Neural cell (in vitro differentiated cells): ENCODE measurements around the gene TLE3. TPM values are rescaled to one million over a fixed set of nuclear protein-coding genes. Genes with fewer than 3 reads are reported as not detected.

ENCODE experiments used
- H2AFZ ChIP-seq: fragments of 200-600, 300-800 bp; sonication (generic), shearing (Covaris generic); 2 replicates; pipeline ENCODE4 v1.6.0; 2014; ENCODE audit warnings: low read depth, mild to moderate bottlenecking, antibody characterized with exemption, low read length, moderate library complexity
- H3F3A ChIP-seq: fragments of 200-600 bp; shearing (Covaris generic); 2 replicates; pipeline ENCODE4 v1.6.1; 2016; ENCODE audit warnings: mild to moderate bottlenecking, moderate library complexity, mixed read lengths, antibody characterized with exemption, low read length; ENCODE audit not compliant: insufficient read depth, poor library complexity, severe bottlenecking
- H3K27ac ChIP-seq: fragments of 200-600, 300-800 bp; sonication (generic), shearing (Covaris generic); 2 replicates; pipeline ENCODE4 v1.5.1; 2014; ENCODE audit warnings: mild to moderate bottlenecking, low read length, moderate library complexity
- H3K27me3 ChIP-seq: fragments of 300-800, 200-600 bp; sonication (generic), shearing (Covaris generic); 2 replicates; pipeline ENCODE4 v1.6.0; 2014; ENCODE audit warnings: mild to moderate bottlenecking, low read depth, low read length, moderate library complexity; ENCODE audit not compliant: insufficient read depth
- H3K36me3 ChIP-seq: fragments of 300-800, 200-600 bp; sonication (generic), shearing (Covaris generic); 2 replicates; pipeline ENCODE4 v1.5.1; 2014; ENCODE audit warnings: mild to moderate bottlenecking, antibody characterized with exemption, low read length, moderate library complexity; ENCODE audit not compliant: insufficient read depth
- H3K4me2 ChIP-seq: fragments of 300-800, 200-600 bp; sonication (generic), shearing (Covaris generic); 2 replicates; pipeline ENCODE4 v1.6.0; 2014; ENCODE audit warnings: mild to moderate bottlenecking, low read length
- H3K4me3 ChIP-seq: fragments of 300-800, 200-600 bp; sonication (generic), shearing (Covaris generic); 2 replicates; pipeline ENCODE4 v1.5.1; 2014; ENCODE audit warnings: mild to moderate bottlenecking, low read length, moderate library complexity
- H3K79me2 ChIP-seq: fragments of 200-600 bp; shearing (Covaris generic); replicated peaks from 2 replicates; pipeline ENCODE4 v1.6.0; 2014; ENCODE audit warnings: mild to moderate bottlenecking, low read length, moderate library complexity; ENCODE audit not compliant: insufficient read depth
- H3K9ac ChIP-seq: fragments of 300-800, 200-600 bp; sonication (generic), shearing (Covaris generic); 2 replicates; pipeline ENCODE4 v1.6.1; 2016; ENCODE audit warnings: mild to moderate bottlenecking, low read length, mixed read lengths
- H3K9me2 ChIP-seq: fragments of 200-600 bp; shearing (Covaris generic); 2 replicates; pipeline ENCODE4 v1.6.1; 2016; ENCODE audit warnings: mild to moderate bottlenecking, low read length, mixed read lengths; ENCODE audit not compliant: insufficient read depth
- H3K9me3 ChIP-seq: fragments of 200-600, 300-800 bp; sonication (generic), shearing (Covaris generic); 2 replicates; pipeline ENCODE4 v1.6.1; 2016; ENCODE audit warnings: mild to moderate bottlenecking, mixed run types, low read length, moderate library complexity, mixed read lengths
- H4K20me1 ChIP-seq: fragments of 200-600 bp; shearing (Covaris generic); 2 replicates; pipeline ENCODE4 v1.6.1; 2016; ENCODE audit warnings: mild to moderate bottlenecking, mixed run types; ENCODE audit not compliant: insufficient read depth
- EP300 ChIP-seq: fragments of 450-650 bp; conservative IDR thresholded peaks from 2 replicates; pipeline ENCODE4 v1.6.1; 2014; ENCODE audit warnings: antibody characterized with exemption, mild to moderate bottlenecking, moderate library complexity; ENCODE audit not compliant: poor library complexity, severe bottlenecking
- EZH2 ChIP-seq: fragments of 200-600, 300-800 bp; shearing (Covaris generic), sonication (generic); IDR thresholded peaks from 2 replicates; pipeline ENCODE4 v1.6.1; 2014; ENCODE audit warnings: antibody characterized with exemption, low read length, borderline replicate concordance, mild to moderate bottlenecking; ENCODE audit not compliant: insufficient read depth, poor library complexity, severe bottlenecking
- MXI1 ChIP-seq: fragments of 450-650 bp; conservative IDR thresholded peaks from 2 replicates; pipeline ENCODE4 v1.6.1; 2014; ENCODE audit warnings: antibody characterized with exemption, mild to moderate bottlenecking; ENCODE audit not compliant: poor library complexity, severe bottlenecking
- POLR2AphosphoS5 ChIP-seq: IDR thresholded peaks from 2 replicates; pipeline ENCODE4 v1.6.1; 2012
- RAD21 ChIP-seq: fragments of 450-650 bp; conservative IDR thresholded peaks from 2 replicates; pipeline ENCODE4 v1.6.1; 2014; ENCODE audit warnings: antibody characterized with exemption, mild to moderate bottlenecking, moderate library complexity
- SMC3 ChIP-seq: fragments of 450-650 bp; conservative IDR thresholded peaks from 2 replicates; pipeline ENCODE4 v1.6.1; 2014; ENCODE audit warnings: antibody characterized with exemption, mild to moderate bottlenecking, moderate library complexity; ENCODE audit not compliant: poor library complexity
- TAF1 ChIP-seq: IDR thresholded peaks from 2 replicates; pipeline ENCODE4 v1.6.1; 2012; ENCODE audit warnings: low read depth
- polyA plus RNA-seq: library from polyadenylated mRNA; depleted of rRNA; stranded (reverse); fragments of >200 nt; gene quantifications from 2 replicates; pipeline ENCODE4 v1.2.3, GENCODE V29; 2014
- TF ChIP-seq, protein P1 (sequence below): IDR thresholded peaks from 2 replicates; pipeline ENCODE4 v1.6.1; 2012; ENCODE audit warnings: borderline replicate concordance
- TF ChIP-seq, protein P2 (sequence below): fragments of 450-650 bp; IDR thresholded peaks from 2 replicates; pipeline ENCODE4 v1.5.1; 2014; ENCODE audit warnings: antibody characterized with exemption, mild to moderate bottlenecking, moderate library complexity; ENCODE audit not compliant: poor library complexity, severe bottlenecking

The TLE3 gene
- polyA plus RNA-seq, 1 donor from 2014 or later = 27.6 TPM

- Histone ChIP-seq H3K4me3 (peak overlapping the region; percentile 92), H3K9me2 (no peaks in the 10 kb centered on the region), H3K9ac (peak overlapping the region; percentile 74), H3K36me3 (no peaks in the 10 kb centered on the region), H3K27me3 (peaks cover 38% of the 10 kb centered on the region), H2AFZ (no peak overlapping the region), H3F3A (peaks cover 5% of the 10 kb centered on the region), H4K20me1 (no peaks in the 10 kb centered on the region), H3K27ac (peak overlapping the region; percentile 43), H3K9me3 (no peaks in the 10 kb centered on the region), H3K4me2 (peak overlapping the region; percentile 57), H3K79me2 (peaks cover 38% of the 10 kb centered on the region)
- TF ChIP-seq EP300 (no peak), TAF1 (no peak)
Measured at GRCh38 chr15:70098461-70099166, 897 bp upstream of the TLE3 start.

DNA sequence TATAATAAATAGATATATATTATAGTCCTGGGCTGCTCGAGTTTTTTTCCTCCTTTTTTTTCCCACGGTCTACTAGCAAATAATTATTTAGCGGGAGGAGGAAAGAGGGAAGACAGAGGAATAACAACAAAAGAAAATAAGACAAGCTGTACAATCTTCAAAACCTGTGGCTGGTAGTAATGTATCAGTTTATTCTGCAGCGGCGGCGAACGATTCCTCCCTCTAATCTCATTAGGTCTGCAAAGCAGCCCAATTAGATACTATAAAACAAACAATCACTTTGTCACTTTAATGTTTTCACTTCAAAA lies 390 bp upstream of the TLE3 start:
- Histone ChIP-seq H3K36me3 (no peaks in the 10 kb centered on the region), H3K27me3 (peaks cover 35% of the 10 kb centered on the region), H4K20me1 (no peaks in the 10 kb centered on the region), H3K9me2 (no peaks in the 10 kb centered on the region), H3K9ac (peak overlapping the region; percentile 74), H3K27ac (peak overlapping the region; percentile 43), H3K4me2 (peak overlapping the region; percentile 57), H3K4me3 (peak overlapping the region; percentile 92), H3K79me2 (peaks cover 43% of the 10 kb centered on the region), H3K9me3 (no peaks in the 10 kb centered on the region), H2AFZ (no peak overlapping the region), H3F3A (peaks cover 5% of the 10 kb centered on the region)
- TF ChIP-seq, protein P1, sequence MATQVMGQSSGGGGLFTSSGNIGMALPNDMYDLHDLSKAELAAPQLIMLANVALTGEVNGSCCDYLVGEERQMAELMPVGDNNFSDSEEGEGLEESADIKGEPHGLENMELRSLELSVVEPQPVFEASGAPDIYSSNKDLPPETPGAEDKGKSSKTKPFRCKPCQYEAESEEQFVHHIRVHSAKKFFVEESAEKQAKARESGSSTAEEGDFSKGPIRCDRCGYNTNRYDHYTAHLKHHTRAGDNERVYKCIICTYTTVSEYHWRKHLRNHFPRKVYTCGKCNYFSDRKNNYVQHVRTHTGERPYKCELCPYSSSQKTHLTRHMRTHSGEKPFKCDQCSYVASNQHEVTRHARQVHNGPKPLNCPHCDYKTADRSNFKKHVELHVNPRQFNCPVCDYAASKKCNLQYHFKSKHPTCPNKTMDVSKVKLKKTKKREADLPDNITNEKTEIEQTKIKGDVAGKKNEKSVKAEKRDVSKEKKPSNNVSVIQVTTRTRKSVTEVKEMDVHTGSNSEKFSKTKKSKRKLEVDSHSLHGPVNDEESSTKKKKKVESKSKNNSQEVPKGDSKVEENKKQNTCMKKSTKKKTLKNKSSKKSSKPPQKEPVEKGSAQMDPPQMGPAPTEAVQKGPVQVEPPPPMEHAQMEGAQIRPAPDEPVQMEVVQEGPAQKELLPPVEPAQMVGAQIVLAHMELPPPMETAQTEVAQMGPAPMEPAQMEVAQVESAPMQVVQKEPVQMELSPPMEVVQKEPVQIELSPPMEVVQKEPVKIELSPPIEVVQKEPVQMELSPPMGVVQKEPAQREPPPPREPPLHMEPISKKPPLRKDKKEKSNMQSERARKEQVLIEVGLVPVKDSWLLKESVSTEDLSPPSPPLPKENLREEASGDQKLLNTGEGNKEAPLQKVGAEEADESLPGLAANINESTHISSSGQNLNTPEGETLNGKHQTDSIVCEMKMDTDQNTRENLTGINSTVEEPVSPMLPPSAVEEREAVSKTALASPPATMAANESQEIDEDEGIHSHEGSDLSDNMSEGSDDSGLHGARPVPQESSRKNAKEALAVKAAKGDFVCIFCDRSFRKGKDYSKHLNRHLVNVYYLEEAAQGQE = no peak
- TF ChIP-seq, protein P2, sequence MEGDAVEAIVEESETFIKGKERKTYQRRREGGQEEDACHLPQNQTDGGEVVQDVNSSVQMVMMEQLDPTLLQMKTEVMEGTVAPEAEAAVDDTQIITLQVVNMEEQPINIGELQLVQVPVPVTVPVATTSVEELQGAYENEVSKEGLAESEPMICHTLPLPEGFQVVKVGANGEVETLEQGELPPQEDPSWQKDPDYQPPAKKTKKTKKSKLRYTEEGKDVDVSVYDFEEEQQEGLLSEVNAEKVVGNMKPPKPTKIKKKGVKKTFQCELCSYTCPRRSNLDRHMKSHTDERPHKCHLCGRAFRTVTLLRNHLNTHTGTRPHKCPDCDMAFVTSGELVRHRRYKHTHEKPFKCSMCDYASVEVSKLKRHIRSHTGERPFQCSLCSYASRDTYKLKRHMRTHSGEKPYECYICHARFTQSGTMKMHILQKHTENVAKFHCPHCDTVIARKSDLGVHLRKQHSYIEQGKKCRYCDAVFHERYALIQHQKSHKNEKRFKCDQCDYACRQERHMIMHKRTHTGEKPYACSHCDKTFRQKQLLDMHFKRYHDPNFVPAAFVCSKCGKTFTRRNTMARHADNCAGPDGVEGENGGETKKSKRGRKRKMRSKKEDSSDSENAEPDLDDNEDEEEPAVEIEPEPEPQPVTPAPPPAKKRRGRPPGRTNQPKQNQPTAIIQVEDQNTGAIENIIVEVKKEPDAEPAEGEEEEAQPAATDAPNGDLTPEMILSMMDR = no peak
- no peak for TF ChIP-seq EZH2

GRCh38 chr15:70097063-70097320 lies 725 bp downstream of the TLE3 start:
- peak overlapping the region; percentile 57 for H3K4me2 ChIP-seq
- no peaks in the 10 kb centered on the region for H3K9me2 ChIP-seq
- H2AFZ ChIP-seq = no peak overlapping the region
- no peaks in the 10 kb centered on the region for H3K36me3 ChIP-seq
- H3K9me3 ChIP-seq = no peaks in the 10 kb centered on the region
- H3K4me3 ChIP-seq = peak overlapping the region; percentile 92
- peaks cover 26% of the 10 kb centered on the region for H3K27me3 ChIP-seq
- peak overlapping the region; percentile 84 for H3K27ac ChIP-seq
- H4K20me1 ChIP-seq = no peaks in the 10 kb centered on the region
- peaks cover 48% of the 10 kb centered on the region for H3K79me2 ChIP-seq
- no peak for TF ChIP-seq EZH2
- TF ChIP-seq, protein P2 = no peak
- no peak for TF ChIP-seq SMC3
- TF ChIP-seq MXI1 = no peak
- TF ChIP-seq EP300 = no peak
- no peak for TF ChIP-seq POLR2AphosphoS5
- TF ChIP-seq TAF1 = no peak
- TF ChIP-seq, protein P1 = no peak
- no peak for TF ChIP-seq RAD21
- H3F3A ChIP-seq = peaks cover 5% of the 10 kb centered on the region
- peak overlapping the region; percentile 89 for H3K9ac ChIP-seq
